SKM-1 (cell line): ENCODE measurements around the gene MBD3L4.
"Not testable (repeated sequence)": the region's sequence is repeated elsewhere in the genome, so short reads cannot be mapped to it uniquely, and the experiment has no call there.

Source experiments
- DNase-seq: peaks from one replicate; lab custom pipeline; 2025; ENCODE audit not compliant: unreplicated experiment; lab: John Stamatoyannopoulos, UW

MBD3L4 gene

GRCh38 chr19:7040079-7040478 is at the start of gene MBD3L4:
Gene MBD3L4, minus strand, starts transcription at chr19:7040179. Its CDS starts 35 bp downstream, at chr19:7040144.
- not testable (repeated sequence) for DNase-seq

DNA sequence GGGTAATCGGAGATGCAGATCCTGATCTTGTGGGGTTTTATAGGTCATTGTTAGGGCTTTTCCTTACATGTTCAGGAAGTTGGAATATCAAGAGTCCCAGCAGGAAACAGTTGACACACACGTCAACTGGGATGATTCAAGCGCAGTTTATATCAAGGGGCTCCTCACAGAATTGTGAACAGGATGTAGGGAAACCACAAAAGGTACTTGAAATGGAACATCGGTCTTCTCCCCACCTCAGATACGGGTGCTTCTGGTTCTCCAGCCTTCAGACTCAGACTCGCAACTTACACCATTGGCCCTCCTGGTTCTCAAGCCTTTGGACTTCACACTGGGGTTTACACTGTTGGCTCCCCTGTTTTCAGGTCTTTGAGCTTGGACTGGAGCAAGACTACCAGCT is 49.0 kb upstream of the MBD3L4 start:
- DNase-seq: no peak

DNA sequence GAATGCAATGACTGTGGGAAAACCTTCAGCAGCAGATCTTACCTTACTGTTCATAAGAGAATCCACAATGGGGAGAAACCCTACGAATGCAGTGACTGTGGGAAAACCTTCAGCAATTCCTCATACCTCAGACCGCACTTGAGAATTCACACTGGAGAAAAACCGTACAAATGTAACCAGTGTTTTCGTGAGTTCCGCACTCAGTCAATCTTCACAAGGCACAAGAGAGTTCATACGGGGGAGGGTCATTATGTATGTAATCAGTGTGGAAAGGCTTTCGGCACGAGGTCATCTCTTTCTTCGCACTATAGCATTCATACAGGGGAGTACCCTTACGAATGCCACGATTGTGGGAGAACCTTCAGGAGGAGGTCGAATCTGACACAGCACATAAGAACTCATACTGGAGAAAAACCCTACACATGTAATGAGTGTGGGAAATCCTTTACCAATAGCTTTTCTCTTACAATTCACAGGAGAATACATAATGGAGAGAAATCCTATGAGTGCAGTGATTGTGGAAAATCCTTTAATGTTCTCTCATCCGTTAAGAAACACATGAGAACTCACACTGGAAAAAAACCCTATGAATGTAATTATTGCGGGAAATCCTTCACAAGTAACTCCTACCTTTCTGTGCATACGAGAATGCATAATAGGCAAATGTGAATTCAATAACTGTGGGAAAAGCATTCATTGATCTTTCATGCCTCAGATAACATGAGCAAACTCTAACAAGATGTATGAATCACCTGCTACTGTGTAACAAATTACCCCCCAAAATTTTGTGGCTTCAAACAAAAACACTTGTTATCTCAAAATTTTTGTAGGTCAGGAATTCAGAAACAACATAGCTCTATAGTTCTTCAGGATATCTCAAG is 43.3 kb upstream of the MBD3L4 start:
- DNase-seq: no peak

GRCh38 chr19:7078008-7078407 is 38.0 kb upstream of the MBD3L4 start:
- no peak for DNase-seq

DNA sequence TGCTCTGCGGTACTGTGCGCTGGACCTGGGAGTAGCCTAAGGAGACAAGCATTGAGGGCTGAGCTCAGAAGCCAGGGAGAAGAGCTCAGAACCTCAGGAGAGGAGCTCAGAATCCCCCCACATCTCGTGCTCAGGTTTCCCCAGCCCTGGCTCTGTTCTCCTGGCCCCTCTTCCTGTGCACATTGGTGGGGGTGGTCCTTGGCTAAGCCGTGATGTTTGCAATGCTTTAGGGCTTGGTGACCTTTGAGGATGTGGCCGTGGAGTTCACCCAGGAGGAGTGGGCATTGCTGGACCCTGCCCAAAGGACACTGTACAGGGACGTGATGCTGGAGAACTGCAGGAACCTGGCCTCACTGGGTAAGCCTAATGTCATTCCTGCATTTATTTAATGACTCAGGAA is 36.2 kb upstream of the MBD3L4 start:
- no peak for DNase-seq

DNA sequence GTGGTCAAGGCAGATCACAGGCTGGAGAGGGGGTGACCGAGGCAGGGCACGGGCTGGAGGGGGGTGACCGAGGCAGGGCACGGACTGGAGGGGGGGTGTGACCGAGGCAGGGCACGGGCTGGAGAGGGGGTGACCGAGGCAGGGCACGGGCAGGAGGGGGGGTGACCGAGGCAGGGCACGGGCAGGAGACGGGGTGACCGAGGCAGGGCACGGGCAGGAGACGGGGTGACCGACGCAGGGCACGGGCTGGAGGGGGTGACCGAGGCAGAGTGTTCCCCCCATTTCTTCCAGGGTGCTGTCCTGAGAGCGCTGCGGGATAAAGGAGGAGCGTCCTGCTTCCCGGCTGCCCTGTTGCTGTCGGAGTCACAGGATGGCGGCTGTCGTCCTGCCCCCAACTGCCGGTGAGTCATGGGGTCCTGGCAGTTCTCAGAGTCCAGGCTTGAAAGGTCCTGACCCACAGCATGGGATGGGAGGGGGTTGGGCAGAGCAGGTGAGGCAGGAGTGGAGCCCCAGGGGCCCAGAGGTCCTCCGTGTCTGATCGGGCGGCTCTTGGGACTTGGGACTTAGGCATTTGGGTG is 34.8 kb upstream of the MBD3L4 start:
- DNase-seq: no peak

DNA sequence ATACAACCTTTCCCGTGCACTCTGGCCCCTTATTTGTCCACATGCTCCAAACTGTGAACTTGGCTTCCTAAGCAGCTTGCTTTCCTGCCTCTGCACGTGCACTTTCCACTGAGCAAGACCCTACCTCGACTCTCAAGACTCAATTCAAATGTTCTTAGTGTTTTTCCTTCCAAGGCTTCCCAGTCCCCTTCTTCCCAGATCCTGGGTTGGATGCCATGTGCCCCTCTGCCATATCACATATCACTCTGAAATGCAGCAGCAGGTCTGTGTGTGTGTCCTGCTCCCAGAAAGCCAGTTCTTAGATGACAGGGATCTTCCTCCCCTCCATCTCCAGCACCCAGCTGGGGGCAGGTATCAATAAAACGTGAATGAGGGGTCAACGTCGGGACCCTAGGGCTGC is 32.6 kb upstream of the MBD3L4 start:
- DNase-seq: no peak

DNA sequence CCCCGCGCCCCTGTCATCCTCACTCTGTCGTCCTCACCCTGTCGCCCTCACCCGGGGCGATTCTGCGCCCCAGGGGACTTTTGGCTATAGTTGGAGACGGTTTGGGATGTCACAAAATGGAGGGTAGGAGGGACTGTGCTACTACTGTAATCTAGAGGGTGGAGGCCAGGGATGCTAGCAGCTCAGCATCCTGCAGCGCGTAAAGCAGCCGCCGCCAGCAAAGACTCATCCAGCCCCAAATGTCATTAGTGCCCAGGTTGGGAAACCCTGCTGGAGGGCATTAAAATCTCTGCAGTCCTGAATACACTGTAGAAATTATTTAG is 29.9 kb upstream of the MBD3L4 start:
- DNase-seq: no peak

DNA sequence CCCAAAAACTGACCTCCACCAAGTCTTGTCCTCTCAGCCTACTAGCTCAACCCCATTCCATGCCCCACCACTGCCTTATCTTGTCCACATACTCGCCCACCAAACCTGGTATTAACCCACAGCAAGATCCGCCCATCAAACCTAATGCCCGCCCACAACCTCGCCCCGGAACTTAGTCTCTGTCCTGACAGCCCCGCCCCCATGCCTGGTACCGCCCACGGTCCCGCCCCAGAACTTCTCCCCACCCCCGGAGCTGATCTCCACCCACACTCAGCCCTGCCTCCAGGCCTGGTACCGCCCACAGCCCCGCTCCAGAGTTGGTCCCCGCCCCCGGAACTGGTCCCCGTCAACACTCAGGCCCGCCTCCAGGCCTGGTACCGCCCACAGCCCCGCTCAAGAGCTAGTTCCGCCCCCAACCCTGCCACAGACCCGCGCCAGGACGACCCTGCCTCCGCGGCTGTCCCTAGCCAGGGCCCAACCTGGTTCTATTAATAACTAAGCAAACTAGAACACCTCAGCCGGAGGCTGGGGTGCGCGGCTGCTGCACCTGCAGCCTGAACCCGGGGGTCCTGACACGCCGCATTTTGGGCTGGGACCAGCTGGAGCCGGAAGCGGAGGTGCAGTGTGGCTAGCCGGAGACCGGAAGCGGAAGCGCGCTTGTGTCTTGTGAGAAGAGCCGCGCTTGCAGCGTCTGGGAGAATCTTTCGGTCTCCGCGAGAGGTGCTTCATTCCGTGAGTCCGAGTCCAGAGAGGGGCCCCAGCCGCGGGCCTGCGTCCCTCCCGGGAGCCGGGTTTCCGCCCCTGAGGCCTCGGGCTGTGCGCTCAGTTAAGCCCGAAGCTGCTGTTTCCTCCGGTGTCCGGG is 29.3 kb upstream of the MBD3L4 start, which contains the start of gene ZNF557:
Gene ZNF557 (plus strand): TSS at position 662 of the 862 bp plus-strand sequence. CDS start 5,372 bp downstream, outside the sequence.
- DNase-seq: peak; percentile 94

DNA sequence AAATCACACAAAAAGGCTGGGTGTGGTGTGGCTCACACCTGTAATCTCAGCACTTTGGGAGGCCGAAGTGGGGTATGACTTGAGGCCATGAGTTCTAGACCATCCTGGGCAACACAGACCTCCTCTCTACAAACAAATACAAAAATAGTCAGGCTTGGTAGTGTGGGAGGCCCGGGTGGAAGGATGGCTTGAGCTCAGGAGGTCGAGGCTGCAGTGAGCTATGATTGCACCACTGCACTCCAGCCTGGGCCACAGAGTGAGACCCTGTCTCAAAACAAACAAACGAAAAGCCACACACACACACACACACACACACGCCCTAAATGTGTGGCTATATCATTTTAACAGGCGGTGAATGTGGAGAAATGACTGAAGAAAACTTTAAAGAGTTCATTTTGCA is 28.6 kb upstream of the MBD3L4 start:
- DNase-seq: no peak

DNA sequence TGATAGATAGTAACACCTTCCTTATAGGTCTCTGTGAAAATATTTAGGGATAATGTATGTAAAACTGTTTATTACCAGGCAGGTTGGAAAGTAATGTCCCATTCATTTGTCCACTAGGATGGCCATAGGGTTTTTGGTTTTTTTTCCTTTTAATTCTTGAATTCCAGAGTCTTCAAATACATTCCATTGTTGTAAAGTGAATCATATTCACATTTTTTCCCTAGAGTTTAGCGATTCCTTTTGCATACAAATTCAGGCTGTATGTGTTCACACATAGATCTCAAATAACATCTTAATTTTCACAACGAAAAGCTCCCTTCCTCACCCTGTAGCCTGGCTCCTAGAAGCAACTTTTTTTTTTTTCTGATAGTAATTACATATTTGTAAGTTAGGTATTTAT is 27.7 kb upstream of the MBD3L4 start:
- DNase-seq: no peak

- not testable (repeated sequence) for DNase-seq
These were observed 27.1 kb upstream of the MBD3L4 start for GRCh38 chr19:7067122-7067521.

DNA sequence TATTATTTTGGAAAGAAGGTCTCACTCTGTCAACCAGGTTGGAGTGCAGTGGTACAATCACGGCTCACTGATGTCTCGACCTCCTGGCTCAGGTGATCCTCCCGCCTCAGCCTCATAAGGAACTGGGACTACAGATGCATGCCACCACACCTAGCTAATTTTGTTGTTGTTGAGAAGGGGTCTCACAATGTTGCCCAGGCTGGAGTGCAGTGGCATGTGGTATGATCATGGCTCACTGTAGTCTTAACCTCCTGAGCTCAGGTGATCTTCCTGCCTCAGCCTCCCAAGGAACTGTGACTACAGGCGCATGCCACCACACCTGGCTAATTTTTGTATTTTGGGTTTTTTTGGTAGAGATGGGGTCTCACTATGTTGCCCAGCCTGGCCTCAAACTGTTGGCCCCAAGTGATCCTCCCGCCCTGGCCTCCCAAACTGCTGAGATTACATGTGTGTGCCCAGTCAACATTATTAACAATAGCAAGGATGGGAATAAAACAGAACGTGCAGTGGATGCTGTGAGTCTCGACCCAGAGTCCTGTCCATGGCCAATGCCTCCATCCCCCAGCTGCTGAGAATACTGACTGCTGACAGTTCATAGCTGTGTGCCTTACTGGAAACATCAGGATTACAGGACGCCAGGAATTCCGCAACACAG is 23.9 kb upstream of the MBD3L4 start:
- DNase-seq: no peak

DNA sequence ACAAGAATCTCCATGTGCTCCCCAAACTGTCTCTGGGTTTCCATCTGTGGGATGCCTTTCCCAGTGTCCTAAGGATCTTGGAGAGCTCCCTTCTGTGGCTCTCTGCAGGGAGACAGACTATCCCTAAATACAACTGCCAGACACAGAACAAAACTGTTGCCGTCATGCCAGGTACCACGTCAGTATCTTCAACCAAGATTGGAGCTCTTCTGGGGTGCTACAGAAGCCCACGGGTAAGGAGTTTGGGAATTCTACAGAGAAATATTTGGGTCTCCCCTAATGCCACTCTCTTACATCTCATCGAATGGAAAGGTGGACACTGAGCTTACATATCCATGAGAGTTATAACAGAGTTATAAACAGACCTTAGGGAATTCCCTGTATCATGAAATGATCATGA is 23.4 kb upstream of the MBD3L4 start:
- DNase-seq: no peak

- DNase-seq: not testable (repeated sequence)
These were observed 20.0 kb upstream of the MBD3L4 start for GRCh38 chr19:7059977-7060376.

- not testable (repeated sequence) for DNase-seq
These were observed 18.6 kb upstream of the MBD3L4 start, which contains the start of gene MBD3L3 for GRCh38 chr19:7058576-7058975. Gene MBD3L3, minus strand, starts transcription at chr19:7058676. Its CDS starts 71 bp downstream, at chr19:7058605.

DNA sequence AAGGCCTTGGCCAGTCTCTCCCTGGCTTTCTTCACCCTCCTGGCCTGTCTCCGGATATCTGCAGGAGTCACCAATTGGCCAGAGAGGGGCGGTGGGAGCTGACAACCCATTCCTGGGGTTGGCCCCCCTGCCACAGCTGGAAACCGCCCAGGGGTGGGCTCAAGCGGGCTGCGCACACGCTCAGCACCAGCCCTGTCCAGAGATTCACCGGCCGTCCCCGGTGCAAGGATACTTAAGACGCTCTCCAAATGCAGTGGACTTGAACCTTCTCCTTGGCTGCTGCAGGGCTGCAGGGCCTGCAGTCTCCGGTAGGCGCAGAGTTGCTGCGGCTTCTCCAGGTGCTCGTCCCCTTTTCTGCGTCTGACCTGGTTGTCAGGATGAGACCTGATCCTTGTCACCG is 16.4 kb upstream of the MBD3L4 start:
- DNase-seq: not testable (repeated sequence)

- DNase-seq: not testable (repeated sequence)
These were observed 15.7 kb upstream of the MBD3L4 start for GRCh38 chr19:7055679-7056078.

DNA sequence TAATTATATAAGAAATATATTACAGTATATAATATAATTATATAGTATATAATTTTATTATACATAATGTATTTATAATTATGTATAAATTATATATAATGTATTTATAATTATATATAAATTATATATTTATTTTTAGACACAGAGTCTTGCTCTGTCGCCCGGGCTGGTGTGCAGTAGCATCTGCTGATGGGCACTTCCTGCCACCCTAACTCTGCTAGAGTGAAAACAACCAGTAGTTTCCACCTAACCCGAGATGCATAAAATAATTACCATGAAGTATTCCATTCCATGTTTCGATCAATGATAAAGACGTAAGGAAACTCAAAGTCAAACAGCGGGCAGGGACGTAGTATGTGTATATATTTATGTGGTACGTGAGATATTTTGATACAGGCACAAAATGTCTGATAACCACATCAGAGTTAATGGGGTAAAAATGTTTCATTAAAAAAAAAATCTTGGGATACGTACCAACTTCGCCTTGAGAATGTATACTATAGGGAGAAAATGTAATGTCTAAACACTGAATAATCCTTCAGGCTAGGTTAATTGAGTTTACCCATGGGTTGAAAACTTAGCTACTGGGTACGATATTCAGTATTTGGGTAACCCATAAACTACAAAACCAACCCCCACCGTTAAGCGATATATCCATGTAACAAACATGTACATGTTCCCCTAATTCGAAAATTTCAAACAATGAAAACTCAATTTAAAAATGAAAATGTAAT is 14.8 kb upstream of the MBD3L4 start:
- DNase-seq: not testable (repeated sequence)

GRCh38 chr19:7052896-7053295 is 12.9 kb upstream of the MBD3L4 start:
- not testable (repeated sequence) for DNase-seq
